ENCODE measurements around the gene NUDT19.
"Not testable (repeated sequence)": the region's sequence is repeated elsewhere in the genome, so short reads cannot be mapped to it uniquely, and the experiment has no call there.

GRCh38 chr19:32694316-32694715 is 2.7 kb downstream of the NUDT19 start:
- not testable (repeated sequence) for TF ChIP-seq CTCF (IDR thresholded peaks at IDR 0.05 in 2 of 3, conservative IDR thresholded peaks at IDR 0.05 in 1 of 3; ENCODE audit: borderline replicate concordance in 1 of 3, insufficient read depth in 1 of 3, low read depth in 2 of 3, low read length in 2 of 3)
- TF ChIP-seq, protein P1, sequence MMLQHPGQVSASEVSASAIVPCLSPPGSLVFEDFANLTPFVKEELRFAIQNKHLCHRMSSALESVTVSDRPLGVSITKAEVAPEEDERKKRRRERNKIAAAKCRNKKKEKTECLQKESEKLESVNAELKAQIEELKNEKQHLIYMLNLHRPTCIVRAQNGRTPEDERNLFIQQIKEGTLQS (IDR thresholded peaks at IDR 0.05): not testable (repeated sequence)
